Type B pancreatic cell (in vitro differentiated cells): ENCODE results near the gene CNOT11. TPM values are rescaled to one million over a fixed set of nuclear protein-coding genes. Genes with fewer than 3 reads are reported as not detected.

Source experiments
- DNase-seq: peaks from one replicate; pipeline ENCODE4 v3.0.0; 2021; ENCODE audit warnings: mixed read lengths; ENCODE audit not compliant: unreplicated experiment; ENCODE audit errors: extremely low spot score
- H3K27ac Mint-ChIP-seq: 2 replicates; pipeline ENCODE4 v1.8.0; 2021; ENCODE audit warnings: mild to moderate bottlenecking, mixed read lengths
- H3K27me3 Mint-ChIP-seq: 2 replicates; pipeline ENCODE4 v1.8.0; 2021; ENCODE audit warnings: mixed read lengths
- H3K36me3 Mint-ChIP-seq: 2 replicates; pipeline ENCODE4 v1.8.0; 2021; ENCODE audit warnings: mixed read lengths
- H3K4me1 Mint-ChIP-seq: one replicate; pipeline ENCODE4 v1.8.0; 2021; ENCODE audit warnings: mixed read lengths; ENCODE audit not compliant: unreplicated experiment
- H3K4me3 Mint-ChIP-seq: 2 replicates; pipeline ENCODE4 v1.8.0; 2021; ENCODE audit warnings: mild to moderate bottlenecking, mixed read lengths
- H3K9me3 Mint-ChIP-seq: 2 replicates; pipeline ENCODE4 v1.8.0; 2021; ENCODE audit warnings: mixed read lengths
- total RNA-seq: library from RNA; stranded (reverse); gene quantifications from 2 replicates; pipeline ENCODE4 v1.2.1, GENCODE V29; 2021; ENCODE audit warnings: low replicate concordance
- TF ChIP-seq, protein P1 (sequence below): fragments of 200-600 bp; sonication (generic); conservative IDR thresholded peaks from 2 replicates; pipeline ENCODE4 v1.5.0; 2021; ENCODE audit warnings: antibody characterized with exemption, mild to moderate bottlenecking

CNOT11 gene
- total RNA-seq, 1 donor from 2014 or later: 64.5 TPM

DNA sequence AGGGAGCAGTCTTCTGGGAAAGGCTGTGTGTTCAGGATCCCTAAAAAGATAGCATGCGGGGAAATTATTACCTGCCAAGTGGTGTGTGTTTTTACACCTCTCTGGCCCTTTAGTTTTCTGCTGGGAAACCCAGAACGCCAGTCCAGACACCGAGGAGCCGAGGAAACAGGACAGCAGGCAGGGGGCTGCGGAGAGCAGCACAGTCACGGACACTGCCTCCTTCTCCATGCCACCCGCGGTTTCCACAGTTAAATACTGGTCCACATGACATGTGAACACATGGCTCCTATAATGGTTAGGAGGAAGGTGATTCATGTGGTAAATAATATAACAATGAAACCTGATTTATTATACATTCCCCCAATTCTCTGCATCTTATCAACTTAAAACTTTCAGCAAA, 20.4 kb downstream of the CNOT11 start:
- TF ChIP-seq, protein P1, sequence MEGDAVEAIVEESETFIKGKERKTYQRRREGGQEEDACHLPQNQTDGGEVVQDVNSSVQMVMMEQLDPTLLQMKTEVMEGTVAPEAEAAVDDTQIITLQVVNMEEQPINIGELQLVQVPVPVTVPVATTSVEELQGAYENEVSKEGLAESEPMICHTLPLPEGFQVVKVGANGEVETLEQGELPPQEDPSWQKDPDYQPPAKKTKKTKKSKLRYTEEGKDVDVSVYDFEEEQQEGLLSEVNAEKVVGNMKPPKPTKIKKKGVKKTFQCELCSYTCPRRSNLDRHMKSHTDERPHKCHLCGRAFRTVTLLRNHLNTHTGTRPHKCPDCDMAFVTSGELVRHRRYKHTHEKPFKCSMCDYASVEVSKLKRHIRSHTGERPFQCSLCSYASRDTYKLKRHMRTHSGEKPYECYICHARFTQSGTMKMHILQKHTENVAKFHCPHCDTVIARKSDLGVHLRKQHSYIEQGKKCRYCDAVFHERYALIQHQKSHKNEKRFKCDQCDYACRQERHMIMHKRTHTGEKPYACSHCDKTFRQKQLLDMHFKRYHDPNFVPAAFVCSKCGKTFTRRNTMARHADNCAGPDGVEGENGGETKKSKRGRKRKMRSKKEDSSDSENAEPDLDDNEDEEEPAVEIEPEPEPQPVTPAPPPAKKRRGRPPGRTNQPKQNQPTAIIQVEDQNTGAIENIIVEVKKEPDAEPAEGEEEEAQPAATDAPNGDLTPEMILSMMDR: no peak
- H3K9me3 Mint-ChIP-seq: no peaks in the 10 kb centered on the region
- peaks cover 26% of the 10 kb centered on the region for H3K36me3 Mint-ChIP-seq
- DNase-seq: no peak
- no peak overlapping the region for H3K27ac Mint-ChIP-seq
- no peaks in the 10 kb centered on the region for H3K27me3 Mint-ChIP-seq
- no peaks in the 10 kb centered on the region for H3K4me1 Mint-ChIP-seq
- H3K4me3 Mint-ChIP-seq: no peak overlapping the region

DNA sequence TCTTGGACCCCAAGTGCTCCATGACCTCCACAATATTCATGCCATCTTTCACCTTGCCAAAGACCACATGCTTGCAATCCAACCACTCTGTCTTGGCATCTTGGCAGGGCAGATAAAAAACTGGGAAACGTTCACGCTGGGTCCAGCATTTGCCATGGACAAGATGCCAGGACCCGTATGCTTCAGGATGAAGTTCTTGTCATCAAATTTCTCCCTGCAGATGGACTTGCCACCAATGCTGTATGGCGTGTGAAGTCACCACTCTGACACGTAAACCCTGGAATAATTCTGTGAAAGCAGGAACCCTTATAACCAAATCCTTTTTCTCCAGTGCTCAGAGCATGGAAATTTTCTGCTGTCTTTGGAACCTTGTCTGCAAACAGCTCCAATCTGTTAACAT, 21.5 kb downstream of the CNOT11 start:
- TF ChIP-seq, protein P1: no peak
- Mint-ChIP-seq H3K27me3 (no peaks in the 10 kb centered on the region), H3K4me3 (no peak overlapping the region), H3K27ac (no peak overlapping the region), H3K4me1 (peaks cover 1% of the 10 kb centered on the region), H3K36me3 (peaks cover 29% of the 10 kb centered on the region), H3K9me3 (no peaks in the 10 kb centered on the region)
- no peak for DNase-seq

DNA sequence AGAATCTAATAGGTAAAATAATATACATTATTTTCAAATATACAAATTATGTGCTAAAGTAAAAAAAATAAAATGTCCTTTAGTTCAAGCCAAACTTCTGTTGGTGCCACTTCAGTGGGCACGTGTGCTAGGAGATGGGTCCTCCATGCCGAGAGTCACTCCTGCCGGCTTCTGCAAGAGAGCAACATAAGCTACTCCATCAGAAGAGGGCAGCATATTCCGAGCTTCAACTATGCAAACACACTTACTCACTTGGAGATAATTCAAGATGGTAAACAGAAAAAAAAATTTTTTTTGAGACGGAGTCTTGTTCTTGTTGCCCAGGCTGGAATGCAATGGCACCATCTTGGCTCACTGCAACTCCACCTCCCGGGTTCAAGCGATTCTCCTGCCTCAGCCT, 24.4 kb downstream of the CNOT11 start:
- no peak overlapping the region for H3K4me3 Mint-ChIP-seq
- H3K9me3 Mint-ChIP-seq: no peaks in the 10 kb centered on the region
- peaks cover 6% of the 10 kb centered on the region for H3K4me1 Mint-ChIP-seq
- no peak for DNase-seq
- peaks cover 41% of the 10 kb centered on the region for H3K36me3 Mint-ChIP-seq
- no peaks in the 10 kb centered on the region for H3K27me3 Mint-ChIP-seq
- no peak overlapping the region for H3K27ac Mint-ChIP-seq
- TF ChIP-seq, protein P1: peak; percentile 25

DNA sequence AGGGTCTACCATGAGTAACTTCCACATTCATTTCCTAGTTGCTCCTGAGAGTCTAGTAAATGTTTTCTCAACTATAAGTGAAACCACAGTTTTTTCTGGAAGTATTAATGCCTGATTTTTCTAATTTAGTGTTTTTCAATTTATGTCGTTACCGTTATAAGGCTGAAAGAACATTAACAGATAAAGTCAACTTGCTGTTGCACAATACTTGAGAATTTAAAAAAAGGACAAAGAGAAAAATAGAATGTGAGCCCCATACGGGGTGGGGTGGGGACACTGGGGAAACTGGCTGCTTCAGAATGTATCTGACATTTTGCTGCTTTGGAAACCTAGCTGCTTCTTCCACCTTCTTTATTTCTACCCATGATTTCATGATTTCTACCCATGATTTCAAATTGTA, 26.2 kb downstream of the CNOT11 start:
- H3K4me1 Mint-ChIP-seq: peaks cover 6% of the 10 kb centered on the region
- H3K27ac Mint-ChIP-seq: no peak overlapping the region
- TF ChIP-seq, protein P1: no peak
- DNase-seq: no peak
- H3K9me3 Mint-ChIP-seq: no peaks in the 10 kb centered on the region
- no peak overlapping the region for H3K4me3 Mint-ChIP-seq
- peaks cover 50% of the 10 kb centered on the region for H3K36me3 Mint-ChIP-seq
- H3K27me3 Mint-ChIP-seq: no peaks in the 10 kb centered on the region

DNA sequence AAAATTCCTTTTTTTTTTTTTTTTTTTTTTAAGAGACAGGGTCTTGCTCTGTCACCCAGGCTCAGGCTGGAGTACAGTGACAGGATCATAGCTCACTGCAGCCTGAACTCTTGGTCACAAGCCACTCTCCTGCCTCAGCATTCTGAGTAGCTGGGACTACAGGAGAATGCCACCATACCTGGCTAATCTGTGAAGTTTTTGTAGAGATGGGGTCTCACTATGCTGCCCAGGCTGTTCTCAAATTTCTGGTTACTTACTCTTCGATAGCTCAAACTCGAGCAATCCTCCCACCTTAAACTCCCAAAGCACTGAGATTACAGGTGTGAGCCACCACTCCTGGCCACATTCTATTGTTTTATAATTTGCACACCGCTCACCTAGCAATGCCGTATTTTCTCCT, 28.8 kb downstream of the CNOT11 start:
- TF ChIP-seq, protein P1: no peak
- no peak overlapping the region for H3K27ac Mint-ChIP-seq
- no peaks in the 10 kb centered on the region for H3K9me3 Mint-ChIP-seq
- no peak overlapping the region for H3K4me3 Mint-ChIP-seq
- H3K36me3 Mint-ChIP-seq: peaks cover 50% of the 10 kb centered on the region
- no peak for DNase-seq
- H3K27me3 Mint-ChIP-seq: no peaks in the 10 kb centered on the region
- H3K4me1 Mint-ChIP-seq: peaks cover 6% of the 10 kb centered on the region

DNA sequence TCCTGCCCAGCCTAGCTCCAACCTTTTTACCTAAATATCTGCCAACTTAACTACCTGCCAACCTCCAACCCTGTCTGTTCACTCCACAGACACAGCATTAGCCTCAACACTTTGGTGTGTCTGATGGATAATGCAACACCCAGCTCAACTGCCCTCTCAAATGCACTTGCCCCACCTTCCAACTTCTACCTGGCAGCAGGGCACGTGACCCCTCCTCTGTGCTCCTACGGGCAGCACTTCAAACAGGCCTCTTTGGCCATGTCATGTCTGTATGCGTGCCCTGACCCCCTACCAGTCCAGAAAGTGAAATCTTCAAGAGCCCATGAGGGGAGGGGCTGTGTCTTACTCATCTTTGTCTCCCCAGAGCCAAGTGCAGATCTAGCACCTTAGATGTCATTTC, 30.3 kb downstream of the CNOT11 start:
- DNase-seq: no peak
- H3K4me1 Mint-ChIP-seq: peaks cover 6% of the 10 kb centered on the region
- no peak overlapping the region for H3K27ac Mint-ChIP-seq
- H3K27me3 Mint-ChIP-seq: no peaks in the 10 kb centered on the region
- H3K9me3 Mint-ChIP-seq: no peaks in the 10 kb centered on the region
- no peak overlapping the region for H3K4me3 Mint-ChIP-seq
- TF ChIP-seq, protein P1: no peak
- peaks cover 47% of the 10 kb centered on the region for H3K36me3 Mint-ChIP-seq
